ENCODE data around the gene HGF. TPM values are rescaled to one million over a fixed set of nuclear protein-coding genes. Genes with fewer than 3 reads are reported as not detected.

Gene HGF
- total RNA-seq, 4 donors from 2014 or later, result 4.7 to 13.6 (median 8.5) TPM

DNA sequence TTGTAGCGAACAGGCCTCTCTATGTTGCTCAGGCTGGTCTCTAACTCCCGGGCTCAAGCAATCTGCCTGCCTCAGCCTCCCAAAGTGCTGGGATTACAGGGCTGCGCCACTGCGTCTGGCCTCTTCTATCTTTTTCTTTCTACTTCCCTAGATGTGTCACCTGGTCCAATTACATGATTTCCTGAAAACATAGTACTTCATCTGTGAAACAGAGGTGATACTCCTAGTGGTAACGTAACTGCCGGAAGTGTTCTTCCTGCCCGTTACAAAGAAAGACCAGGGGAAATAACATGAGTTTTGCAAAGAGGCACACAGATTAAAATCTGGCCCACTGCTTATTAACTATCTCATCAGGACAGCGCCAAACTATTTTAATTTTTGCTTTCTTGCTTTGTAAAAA is 18.4 kb upstream of the HGF start:
- Histone ChIP-seq H3K36me3 (no peaks in the 10 kb centered on the region), H3K4me1 (no peaks in the 10 kb centered on the region), H3K27me3 (no peaks in the 10 kb centered on the region), H3K4me3 (no peak overlapping the region), H3K9me3 (no peaks in the 10 kb centered on the region), H3K27ac (no peak overlapping the region)
- TF ChIP-seq POLR2A (IDR thresholded peaks at IDR 0.05), result no peak
- no peak for TF ChIP-seq CTCF (IDR thresholded peaks at IDR 0.05)
- no peak for TF ChIP-seq POLR2AphosphoS5 (IDR thresholded peaks at IDR 0.05)
- TF ChIP-seq EP300 (IDR thresholded peaks at IDR 0.05), result no peak
- ATAC-seq, result no peak
- 68 to 82% methylated on average over 8 of the region's 8 CpGs for WGBS, 2 donors (ENCODE audit: low coverage in 1 of 2)

DNA sequence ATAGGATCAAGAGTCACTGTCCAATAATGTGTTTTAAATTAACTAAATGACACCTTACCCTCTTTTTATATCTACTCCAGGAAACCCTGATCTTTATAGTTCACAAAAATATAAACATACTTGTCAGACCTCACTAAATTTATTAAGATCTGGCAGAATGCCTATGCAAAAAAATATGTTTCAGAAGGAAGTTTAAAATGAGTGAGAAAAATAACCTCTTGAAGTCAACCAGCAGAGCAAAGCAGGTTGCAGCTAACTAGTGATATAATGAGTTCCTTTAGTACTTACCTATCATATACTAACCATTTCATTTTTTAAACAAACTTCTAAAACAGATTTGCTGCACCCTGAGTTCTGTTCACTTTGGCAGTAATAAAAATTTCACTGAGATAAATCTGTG is 14.0 kb upstream of the HGF start:
- Histone ChIP-seq H3K4me1 (no peaks in the 10 kb centered on the region), H3K27me3 (no peaks in the 10 kb centered on the region), H3K9me3 (no peaks in the 10 kb centered on the region), H3K4me3 (no peak overlapping the region), H3K36me3 (no peaks in the 10 kb centered on the region), H3K27ac (no peak overlapping the region)
- TF ChIP-seq POLR2AphosphoS5 (IDR thresholded peaks at IDR 0.05) (no peak), POLR2A (IDR thresholded peaks at IDR 0.05) (no peak), EP300 (IDR thresholded peaks at IDR 0.05) (no peak), CTCF (IDR thresholded peaks at IDR 0.05) (no peak)
- no peak for ATAC-seq

DNA sequence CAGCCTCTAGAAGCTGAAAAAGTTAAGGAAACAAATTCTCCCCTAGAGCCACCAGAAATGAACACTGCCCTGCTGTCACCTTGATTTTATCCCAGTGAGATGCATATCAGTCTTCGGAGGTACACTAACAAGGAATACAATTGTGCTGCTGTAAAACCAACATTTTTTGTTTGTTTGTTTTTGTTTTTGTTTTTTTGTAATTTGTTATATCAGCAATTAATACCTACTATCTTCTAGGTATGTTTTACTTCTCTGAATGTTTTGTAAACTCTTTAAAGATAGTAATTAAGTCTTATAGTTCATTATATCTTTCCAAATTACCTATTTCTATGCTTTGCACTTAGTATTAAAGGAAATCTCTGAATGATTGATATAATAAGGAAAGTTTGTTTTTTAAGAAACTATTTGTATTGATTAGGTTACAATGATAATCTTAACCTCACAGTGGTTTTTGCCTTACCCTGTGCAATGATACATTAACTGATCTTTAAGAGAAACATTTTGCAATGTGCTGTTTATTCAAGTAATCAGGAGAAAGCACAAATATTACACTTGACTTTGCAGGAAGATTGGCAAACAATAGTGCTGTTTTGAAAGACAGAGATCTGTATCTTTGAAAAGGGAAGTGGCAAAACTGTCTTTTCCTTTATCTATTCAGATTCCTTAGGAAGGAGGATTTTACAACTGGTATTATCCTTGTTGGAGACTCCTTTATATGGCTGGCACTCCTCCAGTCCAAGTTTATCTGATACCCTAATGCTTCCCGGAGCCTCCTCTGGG is 11.3 kb upstream of the HGF start:
- Histone ChIP-seq H3K9me3 (no peaks in the 10 kb centered on the region), H3K27me3 (no peaks in the 10 kb centered on the region), H3K4me3 (no peak overlapping the region), H3K36me3 (no peaks in the 10 kb centered on the region), H3K27ac (no peak overlapping the region), H3K4me1 (no peaks in the 10 kb centered on the region)
- no peak for TF ChIP-seq POLR2AphosphoS5 (IDR thresholded peaks at IDR 0.05)
- no peak for TF ChIP-seq EP300 (IDR thresholded peaks at IDR 0.05)
- TF ChIP-seq CTCF (IDR thresholded peaks at IDR 0.05), result no peak
- no peak for TF ChIP-seq POLR2A (IDR thresholded peaks at IDR 0.05)
- WGBS, 2 donors (ENCODE audit: low coverage in 1 of 2), result 66 to 88% methylated on average over 2 of the region's 2 CpGs
- no peak for ATAC-seq

DNA sequence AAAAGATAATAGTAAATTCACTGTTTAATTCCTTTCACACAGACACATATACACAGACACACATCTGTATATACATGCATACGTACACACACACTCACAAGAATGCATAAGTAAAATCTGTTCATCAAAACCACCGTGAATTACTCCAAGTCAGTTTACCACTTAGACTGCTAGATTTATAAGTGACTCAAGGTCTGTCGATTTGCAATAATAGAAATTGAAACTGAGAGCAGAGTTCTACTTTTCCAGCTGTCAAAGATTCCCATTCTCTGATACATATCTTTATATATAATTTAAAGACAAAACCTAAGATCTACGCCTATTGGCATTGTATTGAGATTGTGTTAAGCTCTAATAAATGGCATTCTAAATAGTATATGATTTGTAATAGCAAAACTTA is 9.9 kb upstream of the HGF start:
- no peaks in the 10 kb centered on the region for H3K36me3 ChIP-seq
- TF ChIP-seq CTCF (IDR thresholded peaks at IDR 0.05), result no peak
- no peak for TF ChIP-seq EP300 (IDR thresholded peaks at IDR 0.05)
- no peak for TF ChIP-seq POLR2A (IDR thresholded peaks at IDR 0.05)
- TF ChIP-seq POLR2AphosphoS5 (IDR thresholded peaks at IDR 0.05), result no peak
- H3K27ac ChIP-seq, result no peak overlapping the region
- H3K9me3 ChIP-seq, result no peaks in the 10 kb centered on the region
- H3K4me1 ChIP-seq, result no peaks in the 10 kb centered on the region
- ATAC-seq, result no peak
- no peaks in the 10 kb centered on the region for H3K27me3 ChIP-seq
- H3K4me3 ChIP-seq, result no peak overlapping the region
- 91 to 93% methylated on average over 3 to 4 of the region's 4 CpGs for WGBS, 2 donors (ENCODE audit: low coverage in 1 of 2)

- H3K27me3 ChIP-seq, result no peaks in the 10 kb centered on the region
- TF ChIP-seq POLR2A (IDR thresholded peaks at IDR 0.05), result no peak
- TF ChIP-seq CTCF (IDR thresholded peaks at IDR 0.05), result no peak
- no peak for TF ChIP-seq POLR2AphosphoS5 (IDR thresholded peaks at IDR 0.05)
- no peak for TF ChIP-seq EP300 (IDR thresholded peaks at IDR 0.05)
- no peak overlapping the region for H3K27ac ChIP-seq
- H3K9me3 ChIP-seq, result no peaks in the 10 kb centered on the region
- H3K4me1 ChIP-seq, result no peaks in the 10 kb centered on the region
- H3K4me3 ChIP-seq, result no peak overlapping the region
- no peaks in the 10 kb centered on the region for H3K36me3 ChIP-seq
- ATAC-seq, result no peak
These were observed 7.8 kb upstream of the HGF start for GRCh38 chr7:81777697-81778096.

All from gastroesophageal sphincter (tissue), 4 donors.